Nucleus accumbens (tissue), 56 donors: ENCODE results near the gene ZFTA.

Experiments used
- DNase-seq, 56 donors: peaks; one replicate each; lab custom pipeline; 2025; lab: John Stamatoyannopoulos, UW

ZFTA gene

DNA sequence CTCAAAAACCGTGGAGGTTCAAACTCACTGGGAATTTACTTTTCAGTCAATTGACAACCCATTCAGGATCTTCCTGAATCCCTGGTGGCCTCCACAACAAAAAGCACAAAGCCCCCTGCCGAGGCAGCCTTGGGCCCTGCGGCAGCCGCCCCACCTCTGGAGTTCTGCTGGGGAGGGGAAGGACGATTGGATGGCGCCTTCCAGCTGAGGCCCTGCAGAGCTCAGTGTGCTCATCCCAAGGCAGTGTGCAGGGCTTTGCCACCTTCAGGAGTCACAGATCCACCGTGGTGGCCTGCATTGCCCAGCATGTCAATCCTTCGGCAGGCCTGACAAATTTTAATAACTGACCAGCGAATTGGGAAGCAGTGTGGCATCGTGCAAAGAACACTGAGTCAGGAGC, 7.4 kb downstream of the ZFTA start:
- DNase-seq: peak in 1 of 56 donors; percentile 1

DNA sequence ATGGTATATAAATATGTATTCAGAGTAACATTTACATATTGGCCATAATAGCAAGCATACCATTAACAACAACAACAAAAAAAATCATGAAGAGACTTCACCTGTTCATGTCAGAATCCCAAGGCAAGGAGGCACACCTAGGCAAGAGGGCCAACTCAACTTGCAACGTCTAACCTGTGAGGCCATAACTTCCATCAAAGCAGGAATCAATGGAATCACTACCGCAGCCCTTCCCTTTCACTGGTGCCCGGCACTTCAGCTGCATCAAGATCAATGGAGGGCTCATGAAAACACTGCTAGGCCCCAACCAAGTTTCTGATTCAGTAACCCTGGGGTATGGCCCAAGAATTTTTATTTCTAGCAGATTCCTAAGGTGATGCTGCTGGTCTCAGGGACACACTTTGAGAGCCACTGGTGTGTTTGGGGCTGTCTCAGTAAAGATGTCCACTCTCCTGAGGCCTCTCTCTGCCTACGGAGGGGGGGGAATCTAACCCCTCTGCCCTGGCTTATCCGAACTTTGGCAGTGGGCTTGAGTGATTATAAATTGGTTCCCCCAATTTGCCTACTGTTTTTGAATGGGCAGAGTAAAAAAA, 8.0 kb downstream of the ZFTA start:
- DNase-seq: no peak

DNA sequence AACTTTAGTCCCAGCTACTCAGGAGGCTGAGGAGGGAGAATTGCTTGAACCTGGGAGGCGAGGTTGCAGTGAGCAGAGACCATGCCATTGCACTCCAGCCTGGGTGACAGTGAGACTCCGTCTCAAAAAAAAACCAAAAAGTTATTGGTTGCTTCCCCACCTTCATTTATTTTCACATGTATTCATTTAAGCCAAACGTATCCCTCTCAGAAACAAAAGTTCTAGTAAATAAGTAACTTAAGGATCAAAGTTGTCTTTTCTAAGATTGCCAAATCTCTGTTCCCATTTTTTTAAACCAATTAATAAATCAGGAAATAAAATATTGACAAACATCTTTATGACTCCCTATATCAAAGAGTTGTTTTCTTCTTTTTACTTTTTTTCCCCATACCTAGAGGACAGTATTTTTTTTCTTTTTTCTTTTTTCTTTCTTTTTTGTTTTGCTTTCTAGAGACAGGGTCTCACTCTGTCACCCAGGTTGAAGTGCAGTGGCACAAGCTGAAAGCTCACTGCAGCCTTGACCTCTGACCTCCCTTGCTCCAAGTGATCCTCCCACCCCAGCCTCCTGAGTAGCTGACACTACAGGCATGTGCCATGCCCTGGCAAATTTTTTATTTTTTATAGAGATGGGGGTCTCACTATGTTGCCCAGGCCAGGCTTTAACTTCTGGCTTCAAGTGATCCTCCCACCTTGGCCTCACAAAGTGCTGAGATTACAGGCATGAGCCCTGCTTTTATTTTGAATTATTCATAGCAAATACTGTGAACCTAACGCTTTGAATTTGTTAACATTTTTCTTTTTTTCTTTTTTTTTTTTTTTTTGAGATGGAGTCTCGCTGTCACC, 11.4 kb downstream of the ZFTA start:
- DNase-seq: no peak

- no peak for DNase-seq
Measured at GRCh38 chr11:63749624-63750023, 19.0 kb downstream of the ZFTA start.

GRCh38 chr11:63747011-63747410, 21.6 kb downstream of the ZFTA start:
- DNase-seq: no peak

- no peak for DNase-seq
Measured at GRCh38 chr11:63745304-63746170, 23.0 kb downstream of the ZFTA start.

DNA sequence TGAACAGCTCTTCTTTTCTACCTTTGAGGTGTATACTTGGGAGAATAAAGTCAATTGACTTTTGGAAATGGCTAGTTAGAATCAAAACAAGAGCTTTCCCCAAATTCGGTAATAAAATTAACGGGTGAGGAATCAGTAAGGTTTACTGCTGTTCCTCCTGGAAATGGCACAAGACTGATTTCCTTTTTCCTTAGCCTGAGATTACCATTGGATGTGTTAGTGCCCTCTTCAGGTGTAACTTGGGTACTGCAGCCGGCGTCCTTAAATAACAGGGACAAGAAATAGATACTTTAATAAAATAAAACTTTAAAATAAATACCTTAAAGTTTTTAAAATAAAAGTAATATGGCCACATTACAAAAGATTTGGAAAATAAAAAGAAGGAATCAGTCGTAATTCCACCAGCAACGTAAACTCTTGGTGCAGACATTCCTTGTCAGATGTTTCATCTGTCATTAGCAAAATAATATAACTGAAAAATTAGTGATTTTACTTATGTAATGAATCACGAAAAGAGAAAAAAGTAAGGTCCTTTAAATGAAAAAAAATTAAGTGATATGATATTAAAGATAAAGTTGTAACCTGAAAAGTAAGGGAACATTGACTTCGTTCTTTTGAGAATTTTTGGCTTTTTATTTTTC, 29.7 kb downstream of the ZFTA start:
- DNase-seq: peak in 45 of 56 donors; percentile 1 to 89 (median 33)

DNA sequence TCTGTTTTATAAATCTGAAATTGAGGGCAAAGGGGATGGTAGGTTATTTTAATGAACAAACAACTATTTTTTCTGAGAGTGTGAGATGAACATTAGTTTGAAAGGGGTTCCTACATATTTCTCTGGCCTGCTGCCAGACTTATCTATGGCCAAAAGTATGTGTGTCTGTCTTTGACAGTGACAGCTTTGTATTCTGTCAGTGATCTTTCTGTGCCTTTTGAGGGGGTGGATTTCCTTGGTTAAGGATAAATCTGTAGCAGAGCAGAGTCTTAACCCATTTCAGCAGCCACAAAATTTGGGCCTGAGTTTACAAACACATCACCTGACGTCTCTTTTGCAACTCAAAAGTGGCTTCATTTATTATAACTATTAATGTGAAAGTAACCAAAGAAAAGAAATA, 30.9 kb downstream of the ZFTA start:
- DNase-seq: no peak

DNA sequence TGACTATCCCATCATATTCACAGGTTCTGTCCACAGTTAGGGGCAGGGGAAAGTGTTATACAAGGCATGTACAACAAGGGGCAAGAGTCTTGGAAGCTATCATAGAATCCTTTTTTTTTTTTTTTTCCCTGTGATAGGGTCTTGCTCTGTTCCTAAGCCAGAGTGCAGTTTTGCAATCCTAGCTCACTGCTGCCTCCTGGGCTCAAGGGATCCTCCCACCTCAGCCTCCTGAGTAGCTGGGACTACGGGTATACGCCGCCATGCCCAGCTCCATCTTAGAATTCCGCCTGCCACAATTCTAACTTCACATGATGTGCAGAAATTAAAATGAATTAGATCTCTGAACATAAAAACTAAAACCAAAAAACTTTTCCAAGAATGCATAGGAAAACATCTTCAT, 31.7 kb downstream of the ZFTA start:
- DNase-seq: no peak

GRCh38 chr11:63729326-63729725, 39.2 kb downstream of the ZFTA start:
- no peak for DNase-seq

DNA sequence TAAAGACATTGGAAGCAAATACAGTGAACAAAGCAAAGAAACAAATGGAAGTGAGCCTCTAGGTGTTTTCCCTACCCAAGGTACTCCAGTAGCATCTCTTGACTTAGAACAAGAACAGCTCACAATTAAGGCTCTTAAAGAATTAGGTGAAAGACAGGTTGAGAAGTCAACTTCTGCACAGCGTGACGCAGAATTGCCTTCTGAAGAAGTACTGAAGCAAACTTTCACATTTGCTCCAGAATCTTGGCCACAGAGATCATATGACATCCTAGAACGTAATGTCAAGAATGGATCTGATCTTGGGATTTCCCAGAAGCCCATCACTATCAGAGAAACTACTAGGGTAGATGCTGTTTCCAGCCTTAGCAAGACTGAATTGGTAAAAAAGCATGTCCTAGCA, 48.0 kb downstream of the ZFTA start:
- no peak for DNase-seq

- no peak for DNase-seq
Measured at GRCh38 chr11:63719987-63720386, 48.6 kb downstream of the ZFTA start.

- no peak for DNase-seq
Measured at GRCh38 chr11:63719001-63719400, 49.6 kb downstream of the ZFTA start.
